HEK293 (cell line): ENCODE measurements around the gene C1QTNF9B.

Experiments
- CTCF ChIP-seq: fragments of 450-650 bp; formaldehyde crosslinking; IDR thresholded peaks from 2 replicates; pipeline ENCODE4 v1.5.1; 2016; ENCODE audit warnings: missing biosample characterization, missing genetic modification characterization
- MEIS1 ChIP-seq: sonication (generic); formaldehyde crosslinking; IDR thresholded peaks from 2 replicates; pipeline ENCODE4 v1.8.1; 2022; ENCODE audit warnings: missing genetic modification reagents, mild to moderate bottlenecking, borderline replicate concordance
- ZBTB1 ChIP-seq: fragments of 450-650 bp; formaldehyde crosslinking; IDR thresholded peaks from 2 replicates; pipeline ENCODE4 v1.5.1; 2016; ENCODE audit warnings: missing biosample characterization, missing genetic modification characterization
- ZNF146 ChIP-seq: fragments of 450-650 bp; formaldehyde crosslinking; IDR thresholded peaks from 2 replicates; pipeline ENCODE4 v1.5.1; 2016; ENCODE audit warnings: missing biosample characterization, missing genetic modification characterization
- ZNF19 ChIP-seq: fragments of 450-650 bp; formaldehyde crosslinking; IDR thresholded peaks from 2 replicates; pipeline ENCODE4; 2016; ENCODE audit warnings: missing biosample characterization, missing genetic modification characterization, low read depth
- ZNF473 ChIP-seq: fragments of 450-650 bp; formaldehyde crosslinking; IDR thresholded peaks from 2 replicates; pipeline ENCODE4 v1.5.1; 2017; ENCODE audit warnings: missing biosample characterization, missing genetic modification characterization
- ZNF639 ChIP-seq: fragments of 450-650 bp; formaldehyde crosslinking; IDR thresholded peaks from 2 replicates; pipeline ENCODE4 v1.5.1; 2016; ENCODE audit warnings: missing biosample characterization, missing genetic modification characterization
- ZSCAN16 ChIP-seq: fragments of 450-650 bp; formaldehyde crosslinking; IDR thresholded peaks from 2 replicates; pipeline ENCODE4 v1.5.1; 2016; ENCODE audit warnings: missing biosample characterization, missing genetic modification characterization

- no peak for TF ChIP-seq MEIS1 (CRISPR knock-in tag)
- TF ChIP-seq CTCF (tag by site-specific recombination) = no peak
- no peak for TF ChIP-seq ZNF473 (tag by site-specific recombination)
- TF ChIP-seq ZNF639 = no peak
- no peak for TF ChIP-seq ZNF146 (tag by site-specific recombination)
- no peak for TF ChIP-seq ZNF19 (tag by site-specific recombination)
- TF ChIP-seq ZSCAN16 = no peak
- TF ChIP-seq ZBTB1 (tag by site-specific recombination) = no peak
Measured at GRCh38 chr13:23945612-23946011, 48.3 kb upstream of the C1QTNF9B start.
